Left hindlimb (tissue), 1 donor: ENCODE results near the gene CSNK1D.

Experiments
- DNase-seq: peaks from one replicate; pipeline ENCODE4 v3.0.0-alpha.2; 2018

The CSNK1D gene

GRCh38 chr17:82309656-82310570 lies 36.4 kb upstream of the CSNK1D start:
- DNase-seq = no peak

GRCh38 chr17:82305727-82306300 lies 32.3 kb upstream of the CSNK1D start:
- no peak for DNase-seq

- DNase-seq = no peak
These were observed 31.6 kb upstream of the CSNK1D start for GRCh38 chr17:82304826-82305726.

DNA sequence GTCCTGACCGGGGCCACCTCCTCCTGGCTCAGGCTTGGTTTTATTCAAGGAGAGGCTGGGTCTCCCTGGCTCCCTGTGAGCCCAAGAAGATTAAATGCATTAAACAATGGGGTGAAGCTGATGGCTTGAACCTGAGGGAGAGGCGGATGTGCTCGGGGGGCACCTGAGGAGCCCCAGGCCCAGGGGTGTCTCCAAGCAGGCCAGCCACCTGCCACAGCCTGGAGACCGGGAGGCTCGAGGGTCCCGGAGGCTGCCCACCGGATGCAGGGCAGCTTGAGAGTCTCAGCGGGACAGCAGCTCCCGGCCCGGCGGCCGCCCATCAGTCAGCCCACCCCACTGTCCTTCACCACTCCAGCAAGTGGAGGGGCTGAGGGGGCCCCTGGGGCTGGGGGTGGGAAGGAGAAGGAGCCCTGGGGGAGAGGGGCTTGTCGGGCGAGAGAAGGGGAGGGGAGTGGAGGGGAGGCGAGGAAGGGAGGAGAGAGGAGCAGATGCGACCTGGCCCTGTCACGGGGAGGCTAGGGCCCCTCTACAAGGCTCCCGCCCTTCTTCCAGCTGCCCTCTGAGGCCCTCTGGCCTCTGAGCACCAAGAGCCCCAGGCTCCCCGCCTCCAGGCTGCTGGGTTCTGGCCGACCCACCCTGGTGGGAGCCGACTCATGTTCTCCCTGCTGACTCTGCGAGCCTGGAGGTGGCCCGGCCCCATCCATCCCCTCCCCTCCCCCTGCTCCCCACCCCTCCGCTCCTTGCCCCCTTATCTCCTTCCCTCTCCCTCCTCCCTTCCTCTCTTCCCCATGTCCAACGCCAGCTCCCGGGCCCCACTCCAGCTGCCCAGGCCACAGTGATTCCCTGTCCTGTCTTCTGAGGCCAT lies 30.7 kb upstream of the CSNK1D start:
- no peak for DNase-seq

- DNase-seq = no peak
These were observed 29.8 kb upstream of the CSNK1D start for GRCh38 chr17:82302991-82303943.

- DNase-seq = no peak
These were observed 29.1 kb upstream of the CSNK1D start for GRCh38 chr17:82302568-82302963.

GRCh38 chr17:82301916-82302567 lies 28.5 kb upstream of the CSNK1D start:
- no peak for DNase-seq

DNA sequence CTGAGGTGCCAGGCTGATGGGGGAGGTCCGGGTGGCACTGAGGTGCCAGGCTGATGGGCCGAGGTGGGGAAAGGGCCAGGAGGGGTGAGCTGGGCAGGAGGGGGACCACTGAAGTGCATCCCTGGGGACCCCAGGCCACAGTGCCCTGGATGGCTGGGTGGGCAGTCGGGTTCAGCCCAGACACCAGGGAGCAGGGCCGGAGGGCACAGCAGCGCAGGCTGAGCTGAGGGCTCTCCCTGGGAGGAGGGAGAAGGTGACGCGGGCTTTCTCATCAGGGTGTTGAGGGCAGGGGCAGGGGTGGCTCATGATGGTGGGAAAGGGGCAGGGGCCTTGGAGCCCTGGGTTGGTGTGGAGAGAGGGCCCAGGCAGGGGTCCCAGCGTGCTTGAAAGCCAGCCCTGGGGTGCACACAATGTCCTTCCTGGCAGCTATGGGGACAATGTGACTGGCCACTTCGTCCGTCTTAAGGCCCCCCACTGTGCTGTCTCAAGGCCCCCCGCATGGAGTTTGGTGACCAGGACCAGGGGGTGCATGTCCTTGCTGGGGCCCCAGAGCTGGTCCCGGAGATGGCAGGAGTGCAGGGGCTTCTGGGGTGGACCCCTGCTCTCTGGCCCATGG lies 27.9 kb upstream of the CSNK1D start:
- DNase-seq = no peak

DNA sequence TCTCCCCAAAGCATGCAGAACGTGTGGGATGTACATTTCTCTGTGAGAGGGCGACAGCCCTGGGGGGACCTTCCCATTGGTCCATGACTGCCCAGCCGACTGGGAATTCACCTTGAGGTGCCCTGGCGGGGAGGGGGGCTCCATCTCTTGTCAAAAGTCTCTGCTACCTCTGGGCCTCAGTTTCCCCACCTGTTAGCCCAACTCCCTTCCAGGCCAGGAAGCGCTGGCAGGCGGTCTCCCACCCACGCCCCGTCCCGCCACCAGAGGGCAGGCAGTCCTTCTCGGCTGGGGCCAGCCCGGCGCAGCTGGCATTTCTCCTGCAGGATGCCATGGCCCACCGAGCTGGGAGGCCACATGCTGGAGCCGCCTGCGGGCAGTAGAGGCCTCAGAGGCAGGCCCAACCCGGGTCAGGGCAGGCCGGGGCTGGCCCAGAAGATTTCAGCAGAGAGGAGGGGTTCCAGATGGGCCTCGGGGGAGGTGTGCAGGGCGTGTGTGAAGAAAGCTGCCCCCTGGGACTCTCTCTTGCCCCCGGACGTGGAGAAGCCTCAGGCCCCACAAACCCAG lies 27.3 kb upstream of the CSNK1D start:
- peak; percentile 77 for DNase-seq

- no peak for DNase-seq
These were observed 26.7 kb upstream of the CSNK1D start for GRCh38 chr17:82300228-82300627.

DNA sequence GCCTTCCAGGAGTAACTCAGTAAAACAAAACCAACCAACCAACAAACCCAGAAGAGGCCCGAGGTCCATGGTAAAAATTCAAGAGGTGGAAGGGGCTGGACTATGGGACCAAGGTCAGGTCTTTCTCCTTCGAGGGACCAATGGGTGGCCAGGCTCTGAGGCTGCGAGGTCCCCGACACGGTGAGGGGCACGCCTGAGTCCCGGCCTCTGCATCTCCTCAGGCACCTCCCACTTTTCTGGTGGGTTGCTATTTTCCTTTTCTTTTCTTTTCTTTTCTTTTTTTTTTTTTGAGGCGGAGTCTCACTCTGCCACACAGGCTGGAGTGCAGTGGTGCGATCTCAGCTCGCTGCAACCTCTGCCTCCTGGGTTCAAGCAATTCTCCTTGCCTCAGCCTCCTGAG lies 26.0 kb upstream of the CSNK1D start:
- DNase-seq = no peak

DNA sequence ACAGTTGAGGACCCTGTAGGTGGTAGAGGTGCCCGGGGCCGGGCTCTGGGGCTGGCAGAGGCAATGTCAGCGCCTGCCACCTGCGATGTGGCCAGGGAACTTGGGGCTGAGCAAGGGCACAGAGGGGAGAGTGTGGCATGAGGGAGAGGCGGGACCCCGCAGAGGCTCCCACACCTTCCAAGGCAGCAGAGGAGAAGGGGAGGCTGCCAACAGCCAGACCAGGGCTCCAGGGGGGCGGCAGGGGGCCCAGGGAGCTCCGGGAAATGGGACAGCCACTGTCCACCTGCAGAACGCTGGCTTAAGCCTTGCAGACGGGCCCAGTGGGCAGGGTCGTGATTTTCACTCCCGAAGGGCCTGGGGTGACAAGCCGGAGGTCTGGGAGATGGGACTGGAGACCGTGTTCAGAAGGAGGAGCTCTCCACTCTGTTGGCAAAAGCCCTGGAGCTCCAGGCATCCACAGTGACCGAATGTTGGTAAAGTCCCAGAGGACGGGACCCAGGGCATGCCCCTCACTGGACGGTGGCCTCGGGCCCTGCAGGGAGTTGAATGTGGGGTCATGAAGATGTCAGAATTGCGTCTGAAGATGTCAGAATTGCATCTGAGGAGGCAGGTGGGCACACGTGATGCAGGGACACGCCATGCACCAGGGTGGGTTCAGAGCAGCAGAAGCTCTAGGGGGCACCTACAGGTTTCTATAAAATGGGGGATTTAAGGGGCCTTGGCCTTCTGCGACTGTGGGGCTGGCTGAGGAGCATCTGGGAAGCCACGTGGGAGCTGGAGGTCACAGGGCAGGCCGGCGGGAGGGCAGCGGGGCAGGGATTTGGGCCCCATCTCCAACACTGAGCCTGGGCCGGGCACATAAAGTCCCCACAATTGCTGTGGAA lies 25.3 kb upstream of the CSNK1D start:
- DNase-seq = no peak

GRCh38 chr17:82297714-82298537 lies 24.4 kb upstream of the CSNK1D start:
- DNase-seq = peak; percentile 87

DNA sequence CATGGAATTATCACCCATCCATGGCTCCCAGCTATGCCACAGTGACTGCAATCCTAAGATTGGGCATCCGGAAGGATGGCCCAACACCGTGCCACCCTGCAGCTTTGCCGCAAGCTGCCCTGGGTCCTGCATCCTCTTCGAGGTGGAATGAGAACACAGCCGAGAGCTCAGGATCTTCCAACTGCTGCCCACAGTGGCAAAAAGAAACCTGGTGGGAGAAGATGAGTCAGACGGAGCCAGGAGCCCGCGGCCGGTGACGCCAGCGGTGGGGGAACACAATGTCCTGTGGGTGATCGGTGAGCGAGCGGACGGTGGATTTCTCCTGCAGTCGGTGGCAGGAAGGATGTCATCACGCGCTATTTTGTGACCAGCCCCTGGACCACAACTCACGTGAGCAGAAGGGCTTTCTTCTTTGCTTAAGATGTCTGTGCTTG lies 23.8 kb upstream of the CSNK1D start:
- DNase-seq = no peak

DNA sequence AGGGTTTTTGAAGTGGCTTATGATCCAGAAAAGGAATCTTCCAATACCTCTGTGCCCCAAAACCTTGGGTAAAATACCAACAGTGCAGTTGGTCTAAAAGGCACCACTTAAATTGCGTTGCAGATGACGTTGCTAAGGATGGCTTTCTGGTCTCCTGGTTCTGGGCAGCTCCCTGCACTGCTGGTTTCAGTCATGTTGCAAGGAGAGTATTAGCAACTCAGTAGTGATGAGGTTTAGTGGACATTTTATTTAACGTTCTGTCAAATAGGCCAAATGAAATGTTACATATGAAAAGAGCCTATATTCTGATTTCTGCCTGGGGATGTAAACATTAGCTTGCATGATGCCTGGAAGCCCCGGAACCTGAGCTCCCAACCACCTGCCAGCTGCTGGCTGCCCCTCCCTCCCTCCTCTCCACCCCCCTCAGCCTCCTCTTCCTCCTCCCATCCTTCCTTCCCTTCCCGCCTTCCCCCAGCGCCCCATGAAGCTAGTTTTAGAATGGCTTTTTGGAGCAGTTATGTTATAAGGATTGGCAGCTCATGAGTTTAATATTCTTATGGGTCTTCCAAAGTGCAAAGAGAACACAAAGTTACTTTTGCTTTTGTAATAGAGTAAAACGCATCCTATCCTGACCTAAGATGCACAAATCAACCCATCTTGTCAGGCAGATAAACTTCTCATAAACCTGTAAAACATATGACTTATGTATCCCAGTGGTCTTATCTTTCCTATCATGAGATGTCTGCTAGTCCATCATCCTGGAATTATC lies 23.2 kb upstream of the CSNK1D start:
- no peak for DNase-seq

GRCh38 chr17:82295472-82295814 lies 21.9 kb upstream of the CSNK1D start:
- DNase-seq = no peak
